ENCODE data around the gene HBP1.

GRCh38 chr7:107152011-107152410, 16.8 kb upstream of the HBP1 start:
- no peak for TF ChIP-seq E2F6 (IDR thresholded peaks at IDR 0.05; ENCODE audit: borderline replicate concordance, low read depth)
- no peak for TF ChIP-seq CHD2 (IDR thresholded peaks at IDR 0.05; ENCODE audit: low read length, partially characterized antibody)
- TF ChIP-seq POLR2A (IDR thresholded peaks at IDR 0.05; ENCODE audit: low read length), result no peak
- no peak for TF ChIP-seq CEBPB (IDR thresholded peaks at IDR 0.05)
- TF ChIP-seq HES2 (IDR thresholded peaks at IDR 0.05), result no peak

Measured in A549 (cell line).